GM13977 (cell line): ENCODE data around the gene BRMS1L.
"Not testable (repeated sequence)": the region's sequence is repeated elsewhere in the genome, so short reads cannot be mapped to it uniquely, and the experiment has no call there.

Source experiments
- DNase-seq: peaks from one replicate; pipeline ENCODE4 v3.0.0; 2012; ENCODE audit warnings: low spot score
- CTCF ChIP-seq: IDR thresholded peaks from 2 replicates; pipeline ENCODE4 v1.5.1; 2012; ENCODE audit warnings: mild to moderate bottlenecking, control low read depth; ENCODE audit not compliant: insufficient read depth; ENCODE audit errors: extremely low read depth, missing control alignments
- in situ Hi-C: fragments of 300-500 bp; cut with MboI; formaldehyde crosslinking; loops from one replicate; pipeline ENCODE4 v1.12.0; 2022; ENCODE audit warnings: low sequenced_read_pairs, low pct_unique_long_range_greater_than_20kb, mixed read lengths, inconsistent platforms; ENCODE audit not compliant: unreplicated experiment

BRMS1L gene

GRCh38 chr14:35829449-35829848 is 3.3 kb downstream of the BRMS1L start:
- TF ChIP-seq CTCF = no peak
- in situ Hi-C loops = no loop called here

GRCh38 chr14:35835208-35835982 is 9.3 kb downstream of the BRMS1L start:
- DNase-seq = no peak
- no peak for TF ChIP-seq CTCF
- in situ Hi-C loops = no loop called here

More at GRCh38 chr14:35829449-35829848, 3.3 kb downstream of the BRMS1L start:
- DNase-seq = no peak

- in situ Hi-C loops, DNase-seq: not testable (repeated sequence)
Measured at GRCh38 chr14:35841704-35842103, 15.6 kb downstream of the BRMS1L start.

GRCh38 chr14:35842245-35842644 is 16.1 kb downstream of the BRMS1L start:
- in situ Hi-C loops, DNase-seq: not testable (repeated sequence)

GRCh38 chr14:35844494-35844893 is 18.4 kb downstream of the BRMS1L start:
- in situ Hi-C loops = no loop called here
- no peak for TF ChIP-seq CTCF
- no peak for DNase-seq

- DNase-seq = no peak
- TF ChIP-seq CTCF = no peak
- in situ Hi-C loops = no loop called here
Measured at GRCh38 chr14:35847636-35848035, 21.5 kb downstream of the BRMS1L start.

- TF ChIP-seq CTCF = no peak
- in situ Hi-C loops = no loop called here
- no peak for DNase-seq
Measured at GRCh38 chr14:35849122-35849521, 23.0 kb downstream of the BRMS1L start.

- no peak for TF ChIP-seq CTCF
- in situ Hi-C loops = no loop called here
- no peak for DNase-seq
Measured at GRCh38 chr14:35851823-35852222, 25.7 kb downstream of the BRMS1L start.
